Hepatocyte (in vitro differentiated cells): ENCODE data around the gene SPSB4. TPM values are rescaled to one million over a fixed set of nuclear protein-coding genes. Genes with fewer than 3 reads are reported as not detected.

Experiments
- DNase-seq: peaks from one replicate; pipeline ENCODE4 v3.0.0-alpha.2; 2016; ENCODE audit warnings: low spot score
- H2AFZ ChIP-seq: fragments of 200-600 bp; sonication (generic); 2 replicates; pipeline ENCODE4 v1.6.0; 2016; ENCODE audit warnings: antibody characterized with exemption, mild to moderate bottlenecking
- H3K27ac ChIP-seq: fragments of 200-600 bp; sonication (generic); 2 replicates; pipeline ENCODE4 v1.5.1; 2016; ENCODE audit warnings: mild to moderate bottlenecking
- H3K27me3 ChIP-seq: fragments of 200-600 bp; sonication (generic); 2 replicates; pipeline ENCODE4 v1.6.1; 2016
- H3K36me3 ChIP-seq: fragments of 200-600 bp; sonication (generic); replicated peaks from 2 replicates; pipeline ENCODE4 v1.5.1; 2016; ENCODE audit warnings: low read depth; ENCODE audit not compliant: insufficient read depth
- H3K4me1 ChIP-seq: fragments of 200-600 bp; sonication (generic); 2 replicates; pipeline ENCODE4 v1.5.1; 2016; ENCODE audit warnings: mild to moderate bottlenecking, moderate library complexity; ENCODE audit not compliant: insufficient read depth
- H3K4me2 ChIP-seq: fragments of 200-600 bp; sonication (generic); 2 replicates; pipeline ENCODE4 v1.6.0; 2016
- H3K4me3 ChIP-seq: fragments of 200-600 bp; sonication (generic); 2 replicates; pipeline ENCODE4 v1.5.1; 2016; ENCODE audit warnings: mild to moderate bottlenecking
- H3K79me2 ChIP-seq: fragments of 200-600 bp; sonication (generic); 2 replicates; pipeline ENCODE4 v1.6.0; 2017; ENCODE audit warnings: mild to moderate bottlenecking
- H3K9me2 ChIP-seq: fragments of 200-600 bp; sonication (generic); replicated peaks from 2 replicates; pipeline ENCODE4 v1.6.0; 2017; ENCODE audit warnings: mild to moderate bottlenecking; ENCODE audit not compliant: insufficient read depth
- H3K9me3 ChIP-seq: fragments of 200-600 bp; sonication (generic); 2 replicates; pipeline ENCODE4 v1.5.1; 2016; ENCODE audit warnings: low read depth, mild to moderate bottlenecking
- H4K20me1 ChIP-seq: fragments of 200-600 bp; sonication (generic); 2 replicates; pipeline ENCODE4 v1.6.0; 2016; ENCODE audit warnings: mild to moderate bottlenecking; ENCODE audit not compliant: insufficient read depth, poor library complexity, severe bottlenecking
- CTCF ChIP-seq: fragments of 200-600 bp; sonication (generic); IDR thresholded peaks from 2 replicates; pipeline ENCODE4 v1.5.1; 2016; ENCODE audit warnings: antibody characterized with exemption, mild to moderate bottlenecking; ENCODE audit not compliant: poor library complexity
- EZH2 ChIP-seq: fragments of 200-600 bp; sonication (generic); IDR thresholded peaks from 2 replicates; pipeline ENCODE4 v1.6.1; 2016; ENCODE audit warnings: antibody characterized with exemption, mild to moderate bottlenecking, borderline replicate concordance
- EZH2phosphoT487 ChIP-seq: fragments of 200-600 bp; sonication (generic); IDR thresholded peaks from one replicate; pipeline ENCODE4 v1.6.1; 2018; ENCODE audit warnings: antibody characterized with exemption, mild to moderate bottlenecking, low read depth, moderate library complexity; ENCODE audit not compliant: unreplicated experiment, severe bottlenecking
- WGBS: methylation state at CpG from one replicate; pipeline ENCODE4 v1.1.6; 2016; ENCODE audit warnings: low lambda C conversion rate; ENCODE audit errors: missing lambda C conversion rate; 5-methylcytosine and 5-hydroxymethylcytosine counted together
- polyA plus RNA-seq: library from polyadenylated mRNA; unstranded; fragments of >200 nt; fragmentation: Nextera tagmentation; extraction: Ambion mirVana; gene quantifications from 2 replicates; pipeline ENCODE4 v1.2.1, GENCODE V29; 2016
- total RNA-seq: library from RNA; depleted of rRNA; stranded (reverse); fragments of >200 nt; gene quantifications from 2 replicates; pipeline ENCODE4 v1.2.3, GENCODE V29; 2014

The SPSB4 gene
- total and polyA plus RNA-seq, 2 experiments from 2014 or later = 1.0 to 1.3 TPM

- Histone ChIP-seq H3K9me3 (no peaks in the 10 kb centered on the region), H3K4me3 (no peak overlapping the region), H3K27me3 (no peaks in the 10 kb centered on the region), H3K4me1 (peaks cover 17% of the 10 kb centered on the region), H3K36me3 (no peaks in the 10 kb centered on the region), H3K79me2 (no peaks in the 10 kb centered on the region), H4K20me1 (no peaks in the 10 kb centered on the region), H2AFZ (no peak overlapping the region), H3K9me2 (no peaks in the 10 kb centered on the region), H3K4me2 (no peak overlapping the region), H3K27ac (no peak overlapping the region)
- TF ChIP-seq EZH2phosphoT487 (no peak), CTCF (no peak), EZH2 (no peak)
- 76% methylated on average over 2 of the region's 2 CpGs for WGBS
- DNase-seq = no peak
These were observed 22.4 kb downstream of the SPSB4 start for GRCh38 chr3:141073580-141073979.

- Histone ChIP-seq H3K9me3 (no peaks in the 10 kb centered on the region), H3K27me3 (no peaks in the 10 kb centered on the region), H3K4me3 (no peak overlapping the region), H3K36me3 (no peaks in the 10 kb centered on the region), H2AFZ (no peak overlapping the region), H3K79me2 (no peaks in the 10 kb centered on the region), H3K9me2 (no peaks in the 10 kb centered on the region), H3K4me1 (peaks cover 17% of the 10 kb centered on the region), H3K4me2 (no peak overlapping the region), H4K20me1 (no peaks in the 10 kb centered on the region), H3K27ac (no peak overlapping the region)
- DNase-seq = no peak
- TF ChIP-seq CTCF = no peak
- TF ChIP-seq EZH2 = no peak
- no peak for TF ChIP-seq EZH2phosphoT487
- WGBS = 81% methylated on average over 9 of the region's 9 CpGs
These were observed 23.4 kb downstream of the SPSB4 start for GRCh38 chr3:141074529-141074928.

- peaks cover 17% of the 10 kb centered on the region for H3K4me1 ChIP-seq
These were observed 25.1 kb downstream of the SPSB4 start for GRCh38 chr3:141076036-141076773.

More at GRCh38 chr3:141076036-141076773, 25.1 kb downstream of the SPSB4 start:
- Histone ChIP-seq H3K27ac (peak overlapping the region; percentile 84), H3K4me3 (no peak overlapping the region), H3K79me2 (no peaks in the 10 kb centered on the region), H3K9me3 (no peaks in the 10 kb centered on the region), H3K9me2 (no peaks in the 10 kb centered on the region), H4K20me1 (no peaks in the 10 kb centered on the region), H3K27me3 (no peaks in the 10 kb centered on the region), H3K4me2 (peak overlapping the region; percentile 70), H3K36me3 (no peaks in the 10 kb centered on the region), H2AFZ (peak overlapping the region; percentile 46)
- TF ChIP-seq EZH2phosphoT487 (no peak), CTCF (no peak), EZH2 (no peak)
- 56% methylated on average over 12 of the region's 12 CpGs for WGBS
- DNase-seq = no peak
